ENCODE results near the gene SPAG16. TPM values are rescaled to one million over a fixed set of nuclear protein-coding genes. Genes with fewer than 3 reads are reported as not detected.
"Not testable (repeated sequence)": the region's sequence is repeated elsewhere in the genome, so short reads cannot be mapped to it uniquely, and the experiment has no call there.

SPAG16 gene
- total and polyA plus RNA-seq, 3 donors from 2014 or later, result 69.7 to 111 (median 80.7) TPM

GRCh38 chr2:214052235-214052634, 768.0 kb downstream of the SPAG16 start:
- H3K36me3 ChIP-seq (ENCODE audit: low read depth, missing control alignments), result no peaks in the 10 kb centered on the region
- H3K9me3 ChIP-seq, result no peaks in the 10 kb centered on the region
- DNase-seq, result no peak
- TF ChIP-seq POLR2A (IDR thresholded peaks at IDR 0.05), result no peak
- no peak overlapping the region for H3K27ac ChIP-seq
- WGBS, 2 donors, result 60 to 61% methylated on average over 5 of the region's 5 CpGs
- no peaks in the 10 kb centered on the region for H3K4me1 ChIP-seq
- H3K27me3 ChIP-seq, result no peaks in the 10 kb centered on the region
- intact Hi-C loops (cut with DNase I; ENCODE audit: low total_unique reads), result no loop called here
- H3K4me3 ChIP-seq, result no peak overlapping the region

GRCh38 chr2:214057986-214058385, 773.7 kb downstream of the SPAG16 start:
- intact Hi-C loops (cut with DNase I; ENCODE audit: low total_unique reads), result no loop called here
- no peak overlapping the region for H3K4me3 ChIP-seq
- no peak for TF ChIP-seq POLR2A (IDR thresholded peaks at IDR 0.05)
- TF ChIP-seq, protein P1, sequence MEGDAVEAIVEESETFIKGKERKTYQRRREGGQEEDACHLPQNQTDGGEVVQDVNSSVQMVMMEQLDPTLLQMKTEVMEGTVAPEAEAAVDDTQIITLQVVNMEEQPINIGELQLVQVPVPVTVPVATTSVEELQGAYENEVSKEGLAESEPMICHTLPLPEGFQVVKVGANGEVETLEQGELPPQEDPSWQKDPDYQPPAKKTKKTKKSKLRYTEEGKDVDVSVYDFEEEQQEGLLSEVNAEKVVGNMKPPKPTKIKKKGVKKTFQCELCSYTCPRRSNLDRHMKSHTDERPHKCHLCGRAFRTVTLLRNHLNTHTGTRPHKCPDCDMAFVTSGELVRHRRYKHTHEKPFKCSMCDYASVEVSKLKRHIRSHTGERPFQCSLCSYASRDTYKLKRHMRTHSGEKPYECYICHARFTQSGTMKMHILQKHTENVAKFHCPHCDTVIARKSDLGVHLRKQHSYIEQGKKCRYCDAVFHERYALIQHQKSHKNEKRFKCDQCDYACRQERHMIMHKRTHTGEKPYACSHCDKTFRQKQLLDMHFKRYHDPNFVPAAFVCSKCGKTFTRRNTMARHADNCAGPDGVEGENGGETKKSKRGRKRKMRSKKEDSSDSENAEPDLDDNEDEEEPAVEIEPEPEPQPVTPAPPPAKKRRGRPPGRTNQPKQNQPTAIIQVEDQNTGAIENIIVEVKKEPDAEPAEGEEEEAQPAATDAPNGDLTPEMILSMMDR (IDR thresholded peaks at IDR 0.05), result no peak
- no peaks in the 10 kb centered on the region for H3K27me3 ChIP-seq
- no peaks in the 10 kb centered on the region for H3K9me3 ChIP-seq
- no peak overlapping the region for H3K27ac ChIP-seq
- H3K4me1 ChIP-seq, result no peaks in the 10 kb centered on the region
- DNase-seq, result no peak
- no peaks in the 10 kb centered on the region for H3K36me3 ChIP-seq (ENCODE audit: low read depth, missing control alignments)
- 86 to 87% methylated on average over 2 of the region's 2 CpGs for WGBS, 2 donors

GRCh38 chr2:214062279-214062678, 778.0 kb downstream of the SPAG16 start:
- WGBS, 2 donors, result 92 to 95% methylated on average over 5 of the region's 5 CpGs
- H3K4me1 ChIP-seq; intact Hi-C loops (cut with DNase I; ENCODE audit: low total_unique reads): not testable (repeated sequence)

GRCh38 chr2:214064471-214064870, 780.2 kb downstream of the SPAG16 start:
- no peaks in the 10 kb centered on the region for H3K36me3 ChIP-seq (ENCODE audit: low read depth, missing control alignments)
- 89 to 96% methylated on average over 2 of the region's 2 CpGs for WGBS, 2 donors
- H3K4me3 ChIP-seq, result no peak overlapping the region
- intact Hi-C loops (cut with DNase I; ENCODE audit: low total_unique reads), result no loop called here
- H3K27me3 ChIP-seq, result no peaks in the 10 kb centered on the region
- no peaks in the 10 kb centered on the region for H3K9me3 ChIP-seq
- no peak for DNase-seq
- TF ChIP-seq POLR2A (IDR thresholded peaks at IDR 0.05), result no peak
- TF ChIP-seq, protein P1 (IDR thresholded peaks at IDR 0.05), result no peak
- no peak overlapping the region for H3K27ac ChIP-seq
- H3K4me1 ChIP-seq, result no peaks in the 10 kb centered on the region

More at GRCh38 chr2:214062279-214062678, 778.0 kb downstream of the SPAG16 start:
- H3K4me3 ChIP-seq; H3K9me3 ChIP-seq; H3K27me3 ChIP-seq; H3K36me3 ChIP-seq (ENCODE audit: low read depth, missing control alignments); H3K27ac ChIP-seq; DNase-seq: not testable (repeated sequence)

GRCh38 chr2:214066862-214067261, 782.6 kb downstream of the SPAG16 start:
- DNase-seq, result no peak
- 59 to 69% methylated on average over 2 of the region's 2 CpGs for WGBS, 2 donors

GRCh38 chr2:214069254-214069653, 785.0 kb downstream of the SPAG16 start:
- Histone ChIP-seq H3K4me3 (no peak overlapping the region), H3K27me3 (no peaks in the 10 kb centered on the region), H3K27ac (no peak overlapping the region), H3K36me3 (ENCODE audit: low read depth, missing control alignments) (no peaks in the 10 kb centered on the region), H3K9me3 (no peaks in the 10 kb centered on the region), H3K4me1 (no peaks in the 10 kb centered on the region)
- intact Hi-C loops (cut with DNase I; ENCODE audit: low total_unique reads), result no loop called here
- DNase-seq, result no peak
- WGBS, 2 donors, result 44 to 45% methylated on average over 2 of the region's 2 CpGs
- TF ChIP-seq POLR2A (IDR thresholded peaks at IDR 0.05), result no peak
- TF ChIP-seq, protein P1 (IDR thresholded peaks at IDR 0.05), result no peak

More at GRCh38 chr2:214066862-214067261, 782.6 kb downstream of the SPAG16 start:
- Histone ChIP-seq H3K36me3 (ENCODE audit: low read depth, missing control alignments) (no peaks in the 10 kb centered on the region), H3K27me3 (no peaks in the 10 kb centered on the region), H3K27ac (no peak overlapping the region), H3K9me3 (no peaks in the 10 kb centered on the region), H3K4me3 (no peak overlapping the region), H3K4me1 (no peaks in the 10 kb centered on the region)
- intact Hi-C loops (cut with DNase I; ENCODE audit: low total_unique reads), result no loop called here
- no peak for TF ChIP-seq POLR2A (IDR thresholded peaks at IDR 0.05)
- TF ChIP-seq, protein P1 (IDR thresholded peaks at IDR 0.05), result no peak

Data from testis (tissue), 3 donors.